ENCODE measurements around the gene ZBTB40. TPM values are rescaled to one million over a fixed set of nuclear protein-coding genes. Genes with fewer than 3 reads are reported as not detected.

ZBTB40 gene
- total RNA-seq, 3 donors from 2014 or later = 14.8 to 28.0 (median 16.7) TPM

GRCh38 chr1:22442212-22442894 lies 9.3 kb upstream of the ZBTB40 start:
- ATAC-seq (no peak), DNase-seq (no peak)
- Histone ChIP-seq H3K4me3 (no peak overlapping the region), H3K36me3 (ENCODE audit: low read depth) (no peaks in the 10 kb centered on the region), H3K9me3 (peaks cover 17% of the 10 kb centered on the region), H3K4me1 (ENCODE audit: low read depth) (no peaks in the 10 kb centered on the region)
- no peak for TF ChIP-seq CTCF (IDR thresholded peaks at IDR 0.05)
- intact Hi-C loops (cut with DNase I, micrococcal nuclease) = no loop called here

GRCh38 chr1:22443332-22443731 lies 8.3 kb upstream of the ZBTB40 start:
- Histone ChIP-seq H3K9me3 (peaks cover 17% of the 10 kb centered on the region), H3K4me1 (ENCODE audit: low read depth) (no peaks in the 10 kb centered on the region), H3K36me3 (ENCODE audit: low read depth) (no peaks in the 10 kb centered on the region), H3K4me3 (no peak overlapping the region)
- intact Hi-C loops (cut with DNase I, micrococcal nuclease) = no loop called here
- ATAC-seq (no peak), DNase-seq (no peak)
- TF ChIP-seq CTCF (IDR thresholded peaks at IDR 0.05) = no peak

- DNase-seq = no peak
- no peak for TF ChIP-seq CTCF (IDR thresholded peaks at IDR 0.05)
- H3K4me3 ChIP-seq = no peak overlapping the region
- no peaks in the 10 kb centered on the region for H3K36me3 ChIP-seq (ENCODE audit: low read depth)
- no peak for ATAC-seq
- intact Hi-C loops (cut with DNase I, micrococcal nuclease) = no loop called here
- peaks cover 13% of the 10 kb centered on the region for H3K9me3 ChIP-seq
- no peaks in the 10 kb centered on the region for H3K4me1 ChIP-seq (ENCODE audit: low read depth)
Observed at GRCh38 chr1:22444856-22445255, 6.8 kb upstream of the ZBTB40 start.

GRCh38 chr1:22447621-22448111 lies 4.0 kb upstream of the ZBTB40 start:
- ATAC-seq = no peak
- H3K36me3 ChIP-seq (ENCODE audit: low read depth) = no peaks in the 10 kb centered on the region
- intact Hi-C loops (cut with DNase I, micrococcal nuclease) = no loop called here

GRCh38 chr1:22449636-22450035 lies 2.0 kb upstream of the ZBTB40 start:
- Histone ChIP-seq H3K4me3 (no peak overlapping the region), H3K36me3 (ENCODE audit: low read depth) (no peaks in the 10 kb centered on the region), H3K9me3 (no peaks in the 10 kb centered on the region), H3K4me1 (ENCODE audit: low read depth) (peaks cover 12% of the 10 kb centered on the region)
- DNase-seq = no peak
- no peak for TF ChIP-seq CTCF (IDR thresholded peaks at IDR 0.05)
- intact Hi-C loops (cut with DNase I, micrococcal nuclease) = no loop called here
- no peak for ATAC-seq

More at GRCh38 chr1:22447621-22448111, 4.0 kb upstream of the ZBTB40 start:
- no peak for DNase-seq
- no peak for TF ChIP-seq CTCF (IDR thresholded peaks at IDR 0.05)
- Histone ChIP-seq H3K4me1 (ENCODE audit: low read depth) (peaks cover 11% of the 10 kb centered on the region), H3K9me3 (no peaks in the 10 kb centered on the region), H3K4me3 (no peak overlapping the region)
